Progenitor cell of endocrine pancreas (in vitro differentiated cells): ENCODE results near the gene OVOL2. TPM values are rescaled to one million over a fixed set of nuclear protein-coding genes. Genes with fewer than 3 reads are reported as not detected.
"Not testable (repeated sequence)": the region's sequence is repeated elsewhere in the genome, so short reads cannot be mapped to it uniquely, and the experiment has no call there.

Source experiments
- DNase-seq: peaks from one replicate; pipeline ENCODE4 v3.0.0; 2021; ENCODE audit warnings: low spot score; ENCODE audit not compliant: unreplicated experiment
- H3K27ac Mint-ChIP-seq: 2 replicates; pipeline ENCODE4 v1.8.0; 2021; ENCODE audit warnings: mild to moderate bottlenecking, moderate library complexity, mixed read lengths
- H3K27me3 Mint-ChIP-seq: 2 replicates; pipeline ENCODE4 v1.8.0; 2021; ENCODE audit warnings: mixed read lengths
- H3K36me3 Mint-ChIP-seq: 2 replicates; pipeline ENCODE4 v1.8.0; 2022; ENCODE audit warnings: mixed read lengths; ENCODE audit not compliant: insufficient read depth
- H3K4me1 Mint-ChIP-seq: 2 replicates; pipeline ENCODE4 v1.8.0; 2021; ENCODE audit warnings: low read depth, mixed read lengths
- H3K4me3 Mint-ChIP-seq: 2 replicates; pipeline ENCODE4 v1.8.0; 2021; ENCODE audit warnings: low read depth, mild to moderate bottlenecking, moderate library complexity, mixed read lengths
- H3K9me3 Mint-ChIP-seq: 2 replicates; pipeline ENCODE4 v1.8.0; 2021; ENCODE audit warnings: low read depth, mixed read lengths
- long read RNA-seq: library from polyadenylated mRNA; unstranded; transcript quantifications from one replicate; pipeline ENCODE4 v2.0.0, GENCODE V29; 2020
- total RNA-seq: library from RNA; stranded (reverse); gene quantifications from 2 replicates; pipeline ENCODE4 v1.2.1, GENCODE V29; 2021
- TF ChIP-seq, protein P1 (sequence below): fragments of 200-600 bp; sonication (generic); IDR thresholded peaks from one replicate; pipeline ENCODE4 v1.5.0; 2021; ENCODE audit warnings: antibody characterized with exemption, mild to moderate bottlenecking; ENCODE audit not compliant: unreplicated experiment

Gene OVOL2
- total RNA-seq: 5.4 and 5.9 TPM in 2 replicates
- long read RNA-seq, partial matches to known transcripts: 1 of 3 reads
- long read RNA-seq, other reads (novel, unspliced or antisense): 2 of 3 reads

DNA sequence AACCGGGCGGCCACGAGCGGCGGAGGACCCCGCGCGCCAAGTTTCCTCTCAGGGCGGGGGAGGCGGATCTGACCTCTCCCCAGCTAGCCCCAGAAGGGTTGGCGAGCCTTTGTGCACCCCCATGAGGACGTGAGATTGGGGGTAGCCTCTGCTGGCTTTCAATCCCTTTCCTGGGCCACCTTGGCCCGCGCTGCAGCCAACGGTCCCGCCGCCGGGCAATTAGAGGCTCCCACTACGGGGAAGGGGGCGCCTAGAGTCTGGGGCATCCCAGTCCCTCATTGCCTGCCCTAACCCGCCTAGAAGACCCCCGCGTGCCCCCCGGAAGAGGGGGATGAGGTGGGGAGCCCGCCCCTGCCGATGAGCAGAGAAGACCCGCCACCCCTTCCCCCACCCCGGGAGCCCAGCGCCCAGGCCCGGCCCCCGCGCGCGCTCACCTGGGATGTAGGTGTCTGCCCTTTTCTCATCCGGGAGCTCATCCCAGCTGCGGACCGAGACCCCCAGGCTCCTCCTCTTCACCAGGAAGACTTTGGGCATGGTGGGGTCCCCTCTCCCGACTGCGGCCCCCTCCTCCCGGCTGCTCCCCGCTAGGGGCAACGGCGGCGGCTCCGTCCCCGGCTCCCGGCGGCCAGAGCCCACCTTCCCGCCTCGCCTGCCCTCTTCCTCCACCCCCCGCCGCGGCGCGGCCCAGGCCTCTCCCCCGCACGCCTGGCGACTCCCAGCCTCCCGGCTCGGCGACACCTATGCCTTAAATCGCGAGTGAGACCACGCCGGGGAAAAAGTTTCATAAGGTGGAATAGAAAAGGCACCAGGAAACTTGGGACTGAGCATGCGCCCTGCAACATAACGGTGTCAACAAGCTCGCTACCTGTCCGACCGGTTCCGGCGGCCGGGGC lies at the start of gene OVOL2:
OVOL2 (minus strand) TSS at position 816 of the 893 bp plus-strand sequence; CDS start at position 534, 282 bp downstream.
- TF ChIP-seq, protein P1, sequence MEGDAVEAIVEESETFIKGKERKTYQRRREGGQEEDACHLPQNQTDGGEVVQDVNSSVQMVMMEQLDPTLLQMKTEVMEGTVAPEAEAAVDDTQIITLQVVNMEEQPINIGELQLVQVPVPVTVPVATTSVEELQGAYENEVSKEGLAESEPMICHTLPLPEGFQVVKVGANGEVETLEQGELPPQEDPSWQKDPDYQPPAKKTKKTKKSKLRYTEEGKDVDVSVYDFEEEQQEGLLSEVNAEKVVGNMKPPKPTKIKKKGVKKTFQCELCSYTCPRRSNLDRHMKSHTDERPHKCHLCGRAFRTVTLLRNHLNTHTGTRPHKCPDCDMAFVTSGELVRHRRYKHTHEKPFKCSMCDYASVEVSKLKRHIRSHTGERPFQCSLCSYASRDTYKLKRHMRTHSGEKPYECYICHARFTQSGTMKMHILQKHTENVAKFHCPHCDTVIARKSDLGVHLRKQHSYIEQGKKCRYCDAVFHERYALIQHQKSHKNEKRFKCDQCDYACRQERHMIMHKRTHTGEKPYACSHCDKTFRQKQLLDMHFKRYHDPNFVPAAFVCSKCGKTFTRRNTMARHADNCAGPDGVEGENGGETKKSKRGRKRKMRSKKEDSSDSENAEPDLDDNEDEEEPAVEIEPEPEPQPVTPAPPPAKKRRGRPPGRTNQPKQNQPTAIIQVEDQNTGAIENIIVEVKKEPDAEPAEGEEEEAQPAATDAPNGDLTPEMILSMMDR: peak; percentile 23
- peaks cover 33% of the 10 kb centered on the region for H3K27me3 Mint-ChIP-seq
- H3K9me3 Mint-ChIP-seq: no peaks in the 10 kb centered on the region
- peak; percentile 80 for DNase-seq
- H3K27ac Mint-ChIP-seq: peak within 1 kb of the TSS; percentile 96
- H3K4me3 Mint-ChIP-seq: peak within 1 kb of the TSS; percentile 81
- H3K36me3 Mint-ChIP-seq: no peaks in the 10 kb centered on the region
- peaks cover 12% of the 10 kb centered on the region for H3K4me1 Mint-ChIP-seq

DNA sequence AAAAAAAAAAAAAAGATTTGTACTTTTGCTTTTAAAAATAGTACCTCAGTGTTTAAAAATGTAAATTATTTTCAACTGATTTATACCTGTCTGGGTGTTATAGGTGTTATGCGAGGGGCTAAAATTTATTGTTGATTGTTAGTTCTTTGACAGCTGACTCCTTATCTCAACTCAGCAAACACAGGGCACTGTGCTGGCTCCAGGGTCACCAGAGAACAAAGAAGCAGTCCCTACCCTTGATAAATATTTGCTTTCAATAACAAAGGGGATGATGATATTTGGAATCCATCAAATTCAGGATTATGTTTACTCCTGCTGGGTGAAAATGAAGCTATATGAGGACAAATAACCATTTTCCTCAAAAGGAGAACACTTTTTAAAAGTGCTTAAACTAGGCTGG lies 45.8 kb upstream of the OVOL2 start:
- TF ChIP-seq, protein P1: no peak
- peak overlapping the region; percentile 86 for H3K27ac Mint-ChIP-seq
- H3K27me3 Mint-ChIP-seq: peaks cover 50% of the 10 kb centered on the region
- H3K4me3 Mint-ChIP-seq: no peak overlapping the region
- H3K36me3 Mint-ChIP-seq: peaks cover under 1% of the 10 kb centered on the region
- H3K4me1 Mint-ChIP-seq: peaks cover 13% of the 10 kb centered on the region
- DNase-seq: no peak
- peaks cover 5% of the 10 kb centered on the region for H3K9me3 Mint-ChIP-seq

DNA sequence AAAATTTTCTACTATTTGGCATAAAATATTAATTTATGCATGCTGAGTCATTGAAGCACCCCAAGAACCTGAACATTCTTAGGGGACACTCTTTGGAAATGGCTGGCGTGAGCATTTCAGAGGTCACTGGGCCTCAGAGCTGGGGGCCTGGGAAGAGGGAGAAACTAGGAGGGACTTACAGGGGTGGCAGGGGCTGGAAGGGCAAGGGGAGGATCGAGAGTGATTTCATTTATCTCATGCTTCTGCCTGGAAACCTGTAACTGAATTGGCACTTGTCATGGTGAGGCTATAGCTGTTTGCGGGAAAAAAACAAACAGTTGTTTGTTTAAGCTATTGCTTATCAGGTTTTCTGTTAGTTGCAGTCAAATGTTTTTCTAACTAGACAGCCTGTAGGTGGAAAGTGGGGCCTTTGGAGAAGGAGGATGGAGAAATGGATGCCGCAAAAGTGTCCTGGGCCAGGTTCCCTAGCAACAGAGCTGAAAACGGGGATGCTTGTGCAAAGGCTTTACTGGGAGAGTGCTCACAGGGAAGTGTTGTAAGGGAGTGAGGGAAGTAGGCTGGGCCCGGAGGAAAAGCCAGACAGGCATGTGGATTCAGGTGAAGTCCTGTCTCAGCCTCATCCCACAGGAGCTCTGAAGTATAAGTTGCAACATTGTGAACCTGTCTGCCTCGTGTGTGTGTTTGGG lies 43.6 kb upstream of the OVOL2 start:
- no peaks in the 10 kb centered on the region for H3K9me3 Mint-ChIP-seq
- peak overlapping the region; percentile 9 for H3K27ac Mint-ChIP-seq
- TF ChIP-seq, protein P1: no peak
- H3K4me1 Mint-ChIP-seq: peaks cover 13% of the 10 kb centered on the region
- H3K36me3 Mint-ChIP-seq: no peaks in the 10 kb centered on the region
- DNase-seq: no peak
- no peak overlapping the region for H3K4me3 Mint-ChIP-seq
- H3K27me3 Mint-ChIP-seq: peaks cover 54% of the 10 kb centered on the region

DNA sequence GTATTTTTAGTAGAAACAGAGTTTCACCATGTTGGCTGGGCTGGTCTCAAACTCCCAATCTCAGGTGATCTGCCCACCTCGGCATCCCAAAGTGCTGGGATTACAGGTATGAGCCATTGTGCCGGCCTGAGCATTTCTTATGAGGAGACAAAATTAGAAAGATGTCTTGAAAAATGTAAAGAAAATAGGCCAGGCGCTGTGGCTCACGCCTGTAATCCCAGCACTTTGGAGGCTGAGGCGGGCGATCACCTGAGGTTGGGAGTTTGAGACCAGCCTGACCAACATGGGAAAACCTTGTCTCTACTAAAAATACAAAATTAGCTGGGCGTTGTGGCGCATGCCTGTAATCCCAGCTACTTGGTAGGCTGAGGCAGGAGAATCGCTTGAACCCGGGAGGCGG lies 42.9 kb upstream of the OVOL2 start:
- Mint-ChIP-seq H3K27me3 (peaks cover 47% of the 10 kb centered on the region), H3K4me1 (peaks cover 13% of the 10 kb centered on the region)
- DNase-seq, H3K36me3 Mint-ChIP-seq, H3K9me3 Mint-ChIP-seq, H3K4me3 Mint-ChIP-seq, H3K27ac Mint-ChIP-seq: not testable (repeated sequence)

DNA sequence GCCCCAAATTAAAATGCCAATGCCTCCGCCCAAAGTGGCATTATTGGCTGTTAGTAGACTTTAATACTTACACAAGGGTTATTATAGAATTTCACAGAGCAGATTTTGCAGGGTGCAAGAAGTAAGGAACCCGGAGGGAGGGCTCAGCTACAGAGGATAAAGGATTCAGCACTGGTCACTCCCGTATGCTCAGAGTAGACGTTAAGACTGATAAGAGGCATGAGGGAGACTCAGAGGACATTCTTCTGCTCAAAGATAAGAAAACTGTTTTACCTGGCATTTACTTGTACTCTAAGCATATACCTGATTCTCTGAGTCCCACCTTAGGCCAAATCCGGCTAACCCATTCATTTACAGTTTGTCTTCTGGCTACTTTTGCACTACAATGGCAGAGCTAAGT lies 36.5 kb upstream of the OVOL2 start:
- H3K27me3 Mint-ChIP-seq: peaks cover 43% of the 10 kb centered on the region
- no peaks in the 10 kb centered on the region for H3K36me3 Mint-ChIP-seq
- H3K4me3 Mint-ChIP-seq: no peak overlapping the region
- H3K27ac Mint-ChIP-seq: peak overlapping the region; percentile 71
- DNase-seq: no peak
- no peaks in the 10 kb centered on the region for H3K9me3 Mint-ChIP-seq
- TF ChIP-seq, protein P1: no peak
- H3K4me1 Mint-ChIP-seq: peaks cover 12% of the 10 kb centered on the region
